ENCODE data around the gene SLC16A1.

GRCh38 chr1:113003751-113004690 lies 48.0 kb upstream of the SLC16A1 start:
- no peak for TF ChIP-seq MAX (IDR thresholded peaks at IDR 0.05)
- no peak for TF ChIP-seq TAF1 (IDR thresholded peaks at IDR 0.05; ENCODE audit: low read depth)
- TF ChIP-seq RAD21 (IDR thresholded peaks at IDR 0.05; ENCODE audit: low read depth) = no peak
- no peak for TF ChIP-seq EP300 (IDR thresholded peaks at IDR 0.05; ENCODE audit: borderline replicate concordance)
- TF ChIP-seq YY1 (IDR thresholded peaks at IDR 0.05; ENCODE audit: low read depth) = no peak
- no peak for TF ChIP-seq ZBTB7A (IDR thresholded peaks at IDR 0.05; ENCODE audit: low read depth)

Data from Ishikawa (cell line).